SJSA1 (cell line): Measurements from ENCODE around the gene CHCHD3. TPM values are rescaled to one million over a fixed set of nuclear protein-coding genes. Genes with fewer than 3 reads are reported as not detected.

Experiments used
- DNase-seq, 2 experiments: peaks; one replicate each; pipeline ENCODE4 v3.0.0-alpha.2; 2015 to 2020; ENCODE audit warnings: low spot score in 2 of 2, low read depth in 1 of 2
- H3K27ac ChIP-seq: fragments of 250-450 bp; sonication (Bioruptor Pico); 2 replicates; pipeline ENCODE4 v1.5.1; 2020; ENCODE audit warnings: mild to moderate bottlenecking, moderate library complexity
- H3K27me3 ChIP-seq: fragments of 250-450 bp; sonication (Bioruptor Pico); replicated peaks from 2 replicates; pipeline ENCODE4 v1.5.1; 2020; ENCODE audit warnings: mild to moderate bottlenecking, moderate library complexity
- H3K36me3 ChIP-seq: fragments of 250-450 bp; sonication (Bioruptor Pico); 2 replicates; pipeline ENCODE4 v1.5.1; 2020; ENCODE audit warnings: mild to moderate bottlenecking
- H3K4me1 ChIP-seq: fragments of 250-450 bp; sonication (Bioruptor Pico); replicated peaks from 2 replicates; pipeline ENCODE4 v1.6.1; 2021; ENCODE audit warnings: mild to moderate bottlenecking
- H3K4me3 ChIP-seq: fragments of 250-450 bp; sonication (Bioruptor Pico); 2 replicates; pipeline ENCODE4 v1.5.1; 2020; ENCODE audit warnings: mild to moderate bottlenecking
- H3K9me3 ChIP-seq: fragments of 250-450 bp; sonication (Bioruptor Pico); replicated peaks from 2 replicates; pipeline ENCODE4 v1.5.1; 2020; ENCODE audit warnings: mild to moderate bottlenecking
- total RNA-seq: library from RNA; depleted of rRNA; stranded (reverse); fragments of >200 nt; shearing (Covaris generic); gene quantifications from 2 replicates; pipeline ENCODE4 v1.2.3, GENCODE V29; 2014; rRNA removed

The CHCHD3 gene
- total RNA-seq, 1 experiment from 2014 or later: 150 TPM

DNA sequence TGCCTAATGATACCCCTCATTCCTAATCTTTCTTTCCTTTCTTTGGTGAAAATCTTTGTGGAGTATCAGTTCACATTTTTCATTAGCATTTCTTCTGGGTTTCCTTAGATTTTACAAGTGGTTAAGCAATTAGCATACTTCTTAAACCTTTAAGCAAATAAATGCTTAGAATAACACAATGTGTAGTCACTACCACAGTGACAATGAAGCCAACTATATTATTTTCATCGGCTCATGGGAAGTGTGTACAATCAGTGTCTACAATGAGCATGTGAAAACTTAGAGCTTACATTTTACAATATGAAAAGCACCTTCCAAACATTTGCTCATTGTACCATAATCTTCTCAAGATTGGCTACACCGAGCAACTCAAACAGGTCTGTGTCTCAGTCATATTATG lies 329.5 kb downstream of the CHCHD3 start:
- H3K4me3 ChIP-seq: no peak overlapping the region
- H3K36me3 ChIP-seq: no peaks in the 10 kb centered on the region
- DNase-seq: no peak
- no peaks in the 10 kb centered on the region; the same call in 1 of the 2 replicates for H3K9me3 ChIP-seq
- no peak overlapping the region for H3K27ac ChIP-seq
- H3K27me3 ChIP-seq: no peaks in the 10 kb centered on the region
- no peaks in the 10 kb centered on the region for H3K4me1 ChIP-seq

GRCh38 chr7:132751244-132751647 lies 330.6 kb downstream of the CHCHD3 start:
- H3K4me1 ChIP-seq: no peaks in the 10 kb centered on the region
- no peaks in the 10 kb centered on the region; the same call in 1 of the 2 replicates for H3K9me3 ChIP-seq
- no peaks in the 10 kb centered on the region for H3K36me3 ChIP-seq
- no peaks in the 10 kb centered on the region for H3K27me3 ChIP-seq
- H3K27ac ChIP-seq: no peak overlapping the region
- no peak for DNase-seq
- H3K4me3 ChIP-seq: no peak overlapping the region

GRCh38 chr7:132750530-132751217 lies 331.2 kb downstream of the CHCHD3 start:
- Histone ChIP-seq H3K9me3 (peaks cover under 1% of the 10 kb centered on the region; the same call in 1 of the 2 replicates), H3K27ac (no peak overlapping the region), H3K36me3 (no peaks in the 10 kb centered on the region), H3K4me3 (no peak overlapping the region), H3K4me1 (no peaks in the 10 kb centered on the region), H3K27me3 (no peaks in the 10 kb centered on the region)
- DNase-seq: no peak

GRCh38 chr7:132750096-132750495 lies 331.8 kb downstream of the CHCHD3 start:
- Histone ChIP-seq H3K36me3 (no peaks in the 10 kb centered on the region), H3K4me1 (no peaks in the 10 kb centered on the region), H3K27me3 (no peaks in the 10 kb centered on the region), H3K9me3 (peaks cover 4% of the 10 kb centered on the region; the same call in 1 of the 2 replicates), H3K4me3 (no peak overlapping the region), H3K27ac (no peak overlapping the region)
- no peak for DNase-seq

GRCh38 chr7:132745510-132745909 lies 336.4 kb downstream of the CHCHD3 start:
- H3K27me3 ChIP-seq: no peaks in the 10 kb centered on the region
- no peak overlapping the region for H3K4me3 ChIP-seq
- DNase-seq: no peak
- no peaks in the 10 kb centered on the region for H3K36me3 ChIP-seq
- no peaks in the 10 kb centered on the region for H3K4me1 ChIP-seq
- H3K9me3 ChIP-seq: peaks cover 4% of the 10 kb centered on the region
- no peak overlapping the region for H3K27ac ChIP-seq

DNA sequence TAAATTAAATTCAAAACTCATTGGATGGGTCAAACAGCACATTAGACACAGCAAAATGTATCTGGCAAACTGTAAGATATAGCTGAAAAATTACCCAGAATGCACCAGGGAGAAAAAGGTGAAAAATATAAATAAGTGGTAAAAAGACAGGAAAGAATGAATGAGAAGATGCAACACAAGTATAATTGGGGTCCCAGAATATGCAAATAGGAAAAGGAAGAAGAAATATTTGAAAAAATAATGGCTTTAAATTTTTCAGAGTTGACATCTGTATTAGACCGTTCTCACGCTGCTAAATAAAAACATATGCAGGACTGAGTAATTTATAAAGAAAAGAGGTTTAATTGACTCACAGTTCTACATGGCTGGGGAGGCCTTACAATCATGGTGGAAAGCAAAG lies 337.9 kb downstream of the CHCHD3 start:
- H3K9me3 ChIP-seq: peaks cover 4% of the 10 kb centered on the region
- DNase-seq: no peak
- no peak overlapping the region for H3K27ac ChIP-seq
- H3K27me3 ChIP-seq: no peaks in the 10 kb centered on the region
- peaks cover 6% of the 10 kb centered on the region; the same call in 1 of the 2 replicates for H3K4me1 ChIP-seq
- no peak overlapping the region for H3K4me3 ChIP-seq
- H3K36me3 ChIP-seq: no peaks in the 10 kb centered on the region

GRCh38 chr7:132742189-132742612 lies 339.7 kb downstream of the CHCHD3 start:
- DNase-seq: no peak
- H3K4me3 ChIP-seq: no peak overlapping the region
- no peaks in the 10 kb centered on the region for H3K27me3 ChIP-seq
- no peak overlapping the region for H3K27ac ChIP-seq
- H3K36me3 ChIP-seq: no peaks in the 10 kb centered on the region
- peaks cover 18% of the 10 kb centered on the region for H3K4me1 ChIP-seq
- H3K9me3 ChIP-seq: peaks cover 4% of the 10 kb centered on the region

GRCh38 chr7:132740176-132740575 lies 341.7 kb downstream of the CHCHD3 start:
- Histone ChIP-seq H3K4me1 (peaks cover 18% of the 10 kb centered on the region), H3K9me3 (no peaks in the 10 kb centered on the region; the same call in 1 of the 2 replicates), H3K27me3 (no peaks in the 10 kb centered on the region), H3K27ac (no peak overlapping the region), H3K36me3 (no peaks in the 10 kb centered on the region), H3K4me3 (no peak overlapping the region)
- no peak for DNase-seq

DNA sequence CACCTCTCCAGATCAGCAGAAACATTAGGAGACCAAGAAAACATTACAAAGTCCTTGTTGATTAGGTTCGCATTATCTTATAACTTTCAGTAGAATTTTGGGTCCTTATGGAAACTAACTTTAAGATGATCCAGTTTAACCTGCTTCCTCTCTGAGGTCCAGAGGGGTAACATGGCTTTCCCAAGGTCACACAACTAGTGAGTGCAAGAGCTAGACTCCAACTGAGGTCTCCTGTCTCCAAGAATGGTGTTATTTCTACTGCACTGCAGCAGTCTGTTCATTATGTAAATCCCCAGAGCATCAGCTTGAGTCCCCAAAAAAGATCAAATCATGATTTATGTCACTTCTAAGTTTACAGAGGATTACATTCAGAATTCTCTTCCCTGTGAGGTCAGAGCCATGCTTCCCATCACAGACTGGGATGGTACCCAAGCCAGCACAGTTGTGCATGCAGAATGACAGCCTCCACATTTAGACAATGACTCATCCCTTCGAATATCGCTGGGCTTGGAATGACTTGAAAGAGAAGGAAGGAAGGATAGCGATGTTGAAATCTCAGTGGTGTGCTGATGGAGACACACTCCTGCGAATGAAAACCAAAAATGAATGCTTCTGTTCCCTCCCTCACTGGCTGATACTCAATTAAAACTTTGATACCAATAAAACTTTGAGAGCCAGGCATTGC lies 342.5 kb downstream of the CHCHD3 start:
- H3K4me1 ChIP-seq: peaks cover 18% of the 10 kb centered on the region
- H3K27me3 ChIP-seq: no peaks in the 10 kb centered on the region
- no peaks in the 10 kb centered on the region; the same call in 1 of the 2 replicates for H3K9me3 ChIP-seq
- no peak overlapping the region for H3K27ac ChIP-seq
- no peaks in the 10 kb centered on the region for H3K36me3 ChIP-seq
- no peak overlapping the region for H3K4me3 ChIP-seq
- DNase-seq: peak in 1 of 2 experiments; percentile 35

GRCh38 chr7:132738254-132738653 lies 343.6 kb downstream of the CHCHD3 start:
- H3K27me3 ChIP-seq: no peaks in the 10 kb centered on the region
- H3K4me1 ChIP-seq: peaks cover 18% of the 10 kb centered on the region
- no peaks in the 10 kb centered on the region for H3K9me3 ChIP-seq
- H3K4me3 ChIP-seq: no peak overlapping the region
- H3K36me3 ChIP-seq: no peaks in the 10 kb centered on the region
- DNase-seq: peak; percentile 61 to 63
- H3K27ac ChIP-seq: no peak overlapping the region

- no peak overlapping the region for H3K4me3 ChIP-seq
- H3K27me3 ChIP-seq: no peaks in the 10 kb centered on the region
- DNase-seq: no peak
- H3K4me1 ChIP-seq: peaks cover 18% of the 10 kb centered on the region
- no peaks in the 10 kb centered on the region for H3K9me3 ChIP-seq
- no peaks in the 10 kb centered on the region for H3K36me3 ChIP-seq
- no peak overlapping the region for H3K27ac ChIP-seq
Measured at GRCh38 chr7:132735476-132735875, 346.4 kb downstream of the CHCHD3 start.

Other genes with a start within 250 kb of the CHCHD3 start
- gene EXOC4, start 171.0 kb upstream of the CHCHD3 start, total RNA-seq: 38.5 and 67.9 TPM in 2 replicates